A549 treated with CpdA at 1 μM for 4 hours (cell line): ENCODE data around the gene OR52D1. TPM values are rescaled to one million over a fixed set of nuclear protein-coding genes. Genes with fewer than 3 reads are reported as not detected.

Source experiments
- total RNA-seq: library from RNA; stranded (reverse); fragments of 200-300 nt; extraction: Qiagen RNA extraction; gene quantifications from 5 replicates; pipeline ENCODE4 v1.2.3, GENCODE V29; 2022; ENCODE audit warnings: low read depth

OR52D1 gene
- total RNA-seq = not detected in 5 replicates

GRCh38 chr11:5488385-5488784 is at the start of gene OR52D1:
OR52D1 (plus strand) TSS chr11:5488685; CDS start chr11:5488707, 22 bp downstream.

GRCh38 chr11:5441414-5441813 is 47.1 kb upstream of the OR52D1 start, which contains the start of gene OR51I1:
OR51I1 (minus strand) TSS chr11:5441514; CDS start chr11:5441514, 0 bp downstream.

DNA sequence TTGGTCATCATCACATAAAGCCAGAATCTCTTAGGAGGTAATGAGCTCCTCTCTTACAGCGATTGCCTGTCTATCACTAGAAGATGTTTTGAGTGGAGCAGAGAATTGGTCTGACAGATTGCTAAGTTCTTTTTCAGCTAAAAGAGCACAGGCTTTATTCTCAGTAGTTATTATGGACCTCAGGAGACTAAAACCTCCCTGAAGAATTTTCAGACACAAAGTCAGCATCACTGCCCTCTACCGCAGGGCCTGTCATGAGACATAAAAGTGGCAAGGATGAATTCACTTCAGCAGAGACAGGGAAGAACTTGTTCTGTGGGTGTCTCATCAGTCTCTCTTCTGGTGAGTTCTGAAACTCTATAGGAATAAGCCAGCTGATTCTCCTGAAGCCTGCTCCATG is 39.5 kb upstream of the OR52D1 start, which contains the start of gene OR51I2:
TSS of gene OR51I2 (plus strand) at position 301 of the 400 bp plus-strand sequence. CDS start 4,166 bp downstream, outside the sequence.

GRCh38 chr11:5509803-5510202 is 21.3 kb downstream of the OR52D1 start, which contains the start of gene UBQLN3:
UBQLN3 (minus strand) TSS chr11:5509957; CDS start chr11:5509558, 399 bp downstream.

DNA sequence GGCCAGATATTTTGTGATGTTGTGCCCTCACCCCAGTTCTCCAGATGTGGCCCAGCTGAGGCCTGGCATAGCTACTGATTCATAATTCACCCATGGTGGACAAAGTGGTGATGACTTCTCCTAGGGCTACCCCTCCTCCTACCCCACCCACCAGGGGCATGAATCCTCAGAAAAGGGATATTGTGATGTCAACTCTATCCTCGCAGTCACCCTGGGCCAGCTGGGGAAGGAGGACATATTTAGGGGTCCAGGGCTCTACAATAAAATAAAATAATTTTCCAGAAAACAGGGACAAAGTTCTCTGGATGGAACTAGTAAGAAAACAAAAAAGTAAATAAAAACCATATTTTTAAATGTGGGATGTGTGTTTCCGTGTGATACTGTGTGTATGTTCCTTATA is 28.1 kb downstream of the OR52D1 start, which contains the start of gene UBQLNL:
TSS of gene UBQLNL (minus strand) at position 101 of the 400 bp plus-strand sequence. CDS start 258 bp downstream, outside the sequence.

Other genes starting within 250 kb of the OR52D1 start
- not detected in 5 replicates for gene HBG1, start 238.8 kb upstream of the OR52D1 start, total RNA-seq
- not detected in 5 replicates for gene HBG2, start 233.9 kb upstream of the OR52D1 start, total RNA-seq
- gene HBE1, start 218.7 kb upstream of the OR52D1 start, total RNA-seq = 0.09 to 0.78 TPM (median 0.23 TPM) in 4 of 5 replicates, not detected in the other
- not detected in 5 replicates for gene OR51B4, start 186.7 kb upstream of the OR52D1 start, total RNA-seq
- not detected in 5 replicates for gene OR51B2, start 164.4 kb upstream of the OR52D1 start, total RNA-seq
- 0.03 TPM in 1 of 5 replicates, not detected in the others for gene OR51B5, start 145.2 kb upstream of the OR52D1 start, total RNA-seq
- gene OR51B6, start 137.2 kb upstream of the OR52D1 start, total RNA-seq = not detected in 5 replicates
- not detected in 5 replicates for gene OR51M1, start 104.9 kb upstream of the OR52D1 start, total RNA-seq
- gene OR51Q1, start 66.6 kb upstream of the OR52D1 start, total RNA-seq = not detected in 5 replicates
- gene OR51I1, start 47.2 kb upstream of the OR52D1 start, total RNA-seq = not detected in 5 replicates
- gene OR51I2, start 39.4 kb upstream of the OR52D1 start, total RNA-seq = not detected in 5 replicates
- not detected in 5 replicates for gene UBQLN3, start 21.3 kb downstream of the OR52D1 start, total RNA-seq
- 0.08 to 0.20 TPM in 2 of 5 replicates, not detected in the others for gene UBQLNL, start 28.0 kb downstream of the OR52D1 start, total RNA-seq
- not detected in 5 replicates for gene OR52H1, start 59.9 kb downstream of the OR52D1 start, total RNA-seq
- gene OR52B6, start 92.2 kb downstream of the OR52D1 start, total RNA-seq = not detected in 5 replicates
- gene TRIM6, start 108.0 kb downstream of the OR52D1 start, total RNA-seq = 10.8 to 14.1 TPM (median 11.6 TPM) in 5 replicates
- gene TRIM34, start 136.3 kb downstream of the OR52D1 start, total RNA-seq = 2.3 to 4.3 TPM (median 3.3 TPM) in 5 replicates
- gene TRIM5, start 196.4 kb downstream of the OR52D1 start, total RNA-seq = 12.4 to 15.5 TPM (median 12.8 TPM) in 5 replicates
- gene TRIM22, start 201.1 kb downstream of the OR52D1 start, total RNA-seq = 0.57 to 1.1 TPM (median 0.82 TPM) in 5 replicates
- gene OR56B1, start 247.8 kb downstream of the OR52D1 start, total RNA-seq = not detected in 5 replicates